HG02763 (cell line): Measurements from ENCODE around the gene KRTAP4-8.
"Not testable (repeated sequence)": the region's sequence is repeated elsewhere in the genome, so short reads cannot be mapped to it uniquely, and the experiment has no call there.

Experiments
- ATAC-seq: cut with Tn5 transposase; IDR thresholded peaks from one replicate; pipeline ENCODE4 v1.9.1; 2021; ENCODE audit warnings: mild to moderate bottlenecking, moderate library complexity; ENCODE audit not compliant: unreplicated experiment

Gene KRTAP4-8

GRCh38 chr17:41065829-41066624 is 31.9 kb downstream of the KRTAP4-8 start, which contains the start of gene KRTAP2-4:
Gene KRTAP2-4, minus strand, starts transcription at chr17:41065879. Its CDS starts 34 bp downstream, at chr17:41065845.
- no peak for ATAC-seq

DNA sequence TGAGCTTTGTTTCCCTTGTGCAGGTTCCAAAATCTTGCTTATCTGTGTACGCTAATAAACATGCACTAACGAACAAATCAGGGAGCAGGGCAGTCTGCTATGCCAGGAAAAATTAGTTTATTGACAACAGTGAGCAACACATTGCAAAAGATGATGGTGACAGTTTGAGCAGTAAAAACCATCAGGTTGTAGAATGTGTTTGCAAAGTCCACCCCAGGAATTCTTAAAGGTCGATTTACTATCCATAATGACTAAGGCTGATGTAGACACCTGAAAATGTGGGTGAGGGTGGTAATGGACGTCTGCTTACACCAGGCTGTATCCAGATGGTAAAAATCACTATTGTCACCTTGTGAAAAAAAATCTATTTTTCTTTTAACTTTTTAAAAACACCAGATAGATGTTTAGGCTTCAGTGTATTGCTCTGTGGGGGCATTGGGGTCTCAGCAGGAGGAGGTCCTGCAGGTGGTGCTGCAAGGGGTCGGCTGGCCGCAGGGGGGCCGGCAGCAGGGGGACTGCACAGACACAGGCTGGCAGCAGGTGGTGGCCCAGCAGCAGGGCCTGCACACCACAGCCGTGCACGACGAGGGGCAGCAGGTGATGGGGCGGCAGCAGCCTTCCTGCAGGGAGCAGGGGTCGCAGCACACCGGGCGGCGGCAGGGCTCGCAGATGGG is 32.8 kb downstream of the KRTAP4-8 start:
- not testable (repeated sequence) for ATAC-seq

DNA sequence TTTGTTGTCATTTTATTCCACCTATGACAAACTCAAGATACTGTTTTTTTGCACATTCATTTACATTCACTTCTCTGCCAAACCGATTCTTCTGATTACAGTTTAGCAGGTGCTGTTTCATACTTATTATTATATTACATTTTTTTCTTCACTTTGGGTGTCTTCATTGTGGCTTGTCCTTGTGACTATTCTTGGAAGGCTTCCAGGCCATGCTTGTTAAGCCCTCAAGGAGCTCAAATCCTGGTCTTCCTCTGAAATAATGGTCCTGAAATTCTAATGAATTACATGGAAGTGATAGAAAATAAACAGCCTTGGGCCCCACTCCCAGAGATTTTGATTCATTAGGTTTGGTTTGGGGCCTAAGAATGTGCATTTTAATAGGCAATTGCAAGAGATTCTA is 33.6 kb downstream of the KRTAP4-8 start:
- no peak for ATAC-seq

GRCh38 chr17:41063449-41063848 is 34.5 kb downstream of the KRTAP4-8 start:
- ATAC-seq, result no peak

DNA sequence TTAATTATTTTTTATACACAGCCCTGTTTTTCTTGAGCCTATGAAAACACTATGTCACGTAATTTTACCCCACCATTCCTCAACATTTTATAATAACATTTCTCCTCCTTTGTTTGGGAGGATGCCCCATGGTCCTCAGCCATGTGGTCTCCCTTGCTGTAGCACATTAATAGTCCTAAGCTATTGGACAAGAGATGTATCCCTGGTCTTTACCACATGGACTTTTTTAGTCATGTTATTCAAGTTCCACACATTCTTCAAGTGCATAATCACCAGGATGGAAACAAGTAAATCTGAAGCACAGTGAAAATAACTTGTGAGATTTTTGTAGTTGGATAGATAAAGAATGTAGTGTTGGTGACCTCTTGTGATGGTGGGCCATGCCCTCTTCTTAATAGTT is 36.0 kb downstream of the KRTAP4-8 start:
- ATAC-seq, result no peak

DNA sequence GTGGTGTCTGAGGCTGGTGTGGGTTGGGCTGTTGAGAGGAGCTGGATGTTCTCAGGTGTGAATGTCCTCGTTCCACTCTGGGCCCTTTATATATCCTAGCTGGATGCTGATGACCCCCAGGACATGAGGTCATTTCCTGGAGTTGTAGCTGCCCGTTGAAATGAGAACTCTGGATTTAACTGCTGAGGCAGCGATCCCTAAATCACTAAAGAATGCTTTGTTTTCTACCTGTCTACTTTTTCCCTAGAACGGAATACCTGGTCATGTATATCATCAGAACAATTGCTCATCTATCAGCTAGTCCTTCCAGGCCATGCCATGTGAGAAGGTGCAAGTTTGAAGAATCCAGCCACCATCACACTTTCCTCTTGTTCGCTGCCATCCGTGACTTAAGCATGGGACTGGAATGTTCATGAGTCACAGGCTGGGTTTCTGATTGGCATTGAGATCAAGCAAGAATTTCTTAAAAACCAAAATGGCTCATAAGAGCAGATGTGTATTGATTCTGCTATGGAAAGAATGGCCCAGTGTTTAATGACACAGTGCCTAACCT is 37.8 kb downstream of the KRTAP4-8 start, which contains the start of gene KRTAP2-3:
KRTAP2-3 (minus strand) TSS at position 63 of the 553 bp plus-strand sequence. CDS start 64 bp downstream, outside the sequence.
- no peak for ATAC-seq

GRCh38 chr17:41059276-41060051 is 38.5 kb downstream of the KRTAP4-8 start:
- ATAC-seq, result not testable (repeated sequence)

DNA sequence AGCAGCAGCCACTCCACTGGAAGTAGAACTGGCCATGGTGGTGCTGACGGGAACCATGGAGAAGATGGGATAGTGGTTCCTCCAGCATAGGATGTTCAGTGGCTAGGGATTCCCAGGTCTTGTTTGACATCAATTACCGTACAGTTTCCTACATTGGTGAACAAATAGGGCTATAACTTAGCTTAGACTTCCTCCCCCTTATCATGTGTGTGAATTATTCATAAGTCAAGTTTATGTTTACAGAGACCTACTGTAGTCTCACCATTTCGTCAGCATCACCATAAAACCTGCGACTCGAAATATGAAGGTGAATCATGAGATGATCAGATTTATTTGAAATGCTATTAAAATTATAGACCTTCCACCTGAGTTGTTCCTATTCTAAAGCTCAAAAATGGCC is 39.2 kb downstream of the KRTAP4-8 start:
- ATAC-seq, result no peak

GRCh38 chr17:41057547-41057946 is 40.4 kb downstream of the KRTAP4-8 start:
- no peak for ATAC-seq

- not testable (repeated sequence) for ATAC-seq
Measured at GRCh38 chr17:41055130-41055529, 42.8 kb downstream of the KRTAP4-8 start, which contains the start of gene KRTAP2-2. Gene KRTAP2-2, minus strand, starts transcription at chr17:41055230. Its CDS starts 19 bp downstream, at chr17:41055211.

GRCh38 chr17:41054556-41054955 is 43.4 kb downstream of the KRTAP4-8 start:
- not testable (repeated sequence) for ATAC-seq

DNA sequence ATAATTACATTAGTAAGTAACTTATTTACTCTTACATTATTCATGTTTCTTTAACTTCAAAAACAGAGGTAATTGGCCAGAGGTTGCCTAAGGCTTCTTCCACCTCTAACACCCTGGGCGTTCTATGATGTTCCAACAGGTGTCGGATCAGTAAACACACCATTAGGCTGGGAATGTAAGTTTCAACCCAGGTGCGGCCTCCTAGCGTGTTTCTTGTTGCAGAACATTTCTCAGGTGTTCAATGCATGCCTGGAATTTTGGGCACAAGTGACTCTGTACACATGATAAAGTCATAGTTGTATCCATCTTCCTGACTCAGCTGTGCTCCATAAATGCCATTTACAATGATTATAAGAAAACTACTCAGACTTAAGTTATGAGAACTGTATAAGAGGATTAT is 43.9 kb downstream of the KRTAP4-8 start:
- no peak for ATAC-seq

- ATAC-seq, result no peak
Measured at GRCh38 chr17:41052566-41052965, 45.4 kb downstream of the KRTAP4-8 start.

- no peak for ATAC-seq
Measured at GRCh38 chr17:41049110-41049509, 48.8 kb downstream of the KRTAP4-8 start.

DNA sequence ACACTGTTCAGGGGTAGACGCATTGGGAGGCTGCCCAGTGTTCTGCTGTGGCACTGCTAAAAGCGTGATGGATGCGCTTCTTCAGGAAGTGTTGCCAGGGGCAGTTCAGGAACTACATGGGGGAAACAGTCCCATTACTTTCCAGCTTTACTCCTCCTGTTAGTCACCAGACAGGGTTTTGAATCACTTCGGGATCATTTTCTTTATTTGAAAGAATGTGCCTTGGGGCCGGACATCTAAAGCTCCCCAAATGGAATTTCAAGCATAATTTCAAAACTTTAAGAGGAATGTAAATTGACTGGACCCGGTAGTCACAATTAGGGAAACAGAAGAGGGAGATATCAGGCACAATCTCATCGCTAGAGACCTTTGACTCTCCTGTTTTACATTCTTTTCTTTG is 49.5 kb downstream of the KRTAP4-8 start:
- ATAC-seq, result no peak
